ENCODE data around the gene GIPR. TPM values are rescaled to one million over a fixed set of nuclear protein-coding genes. Genes with fewer than 3 reads are reported as not detected.
A peak's percentile ranks its signal among the peaks of the same experiment; 100 is the strongest.

GIPR gene
- total and polyA plus RNA-seq, 2 of the 13 experiments (the other 11 are each of a cell fraction or from before 2014, with no cell fraction given) = 0.15 to 1.2 TPM

- no peak; the same call in 1 of the 2 replicates for TF ChIP-seq YEATS4 (CRISPR knock-in tag; IDR thresholded peaks at IDR 0.05; ENCODE audit: borderline replicate concordance)
- peak; percentile 29; the same call in 1 of the 2 replicates for TF ChIP-seq HDAC2 (CRISPR knock-in tag; IDR thresholded peaks at IDR 0.05)
- TF ChIP-seq, protein P1, sequence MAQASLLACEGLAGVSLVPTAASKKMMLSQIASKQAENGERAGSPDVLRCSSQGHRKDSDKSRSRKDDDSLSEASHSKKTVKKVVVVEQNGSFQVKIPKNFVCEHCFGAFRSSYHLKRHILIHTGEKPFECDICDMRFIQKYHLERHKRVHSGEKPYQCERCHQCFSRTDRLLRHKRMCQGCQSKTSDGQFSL (CRISPR knock-in tag; IDR thresholded peaks at IDR 0.05) = no peak
- TF ChIP-seq ZNF776 (CRISPR knock-in tag; IDR thresholded peaks at IDR 0.05) = no peak; the same call in 1 of the 2 replicates
- TF ChIP-seq MAZ (IDR thresholded peaks at IDR 0.05; ENCODE audit: borderline replicate concordance, low read depth, low read length) = no peak
- peak; percentile 70 for TF ChIP-seq MAZ (CRISPR knock-in tag; IDR thresholded peaks at IDR 0.05; ENCODE audit: low read depth)
- no peak for TF ChIP-seq REXO4 (CRISPR knock-in tag; IDR thresholded peaks at IDR 0.05; ENCODE audit: borderline replicate concordance)
- TF ChIP-seq MYPOP (CRISPR knock-in tag; IDR thresholded peaks at IDR 0.05) = no peak; the same call in 1 of the 2 replicates
- TF ChIP-seq ZNF792 (CRISPR knock-in tag; IDR thresholded peaks at IDR 0.05) = 0 out of 2 replicates have a peak, but pooled peaks have one; percentile 30
- peak; percentile 75 for TF ChIP-seq HOXA3 (CRISPR knock-in tag; IDR thresholded peaks at IDR 0.05)
- TF ChIP-seq ZFP1 (CRISPR knock-in tag; IDR thresholded peaks at IDR 0.05) = peak; percentile 43; the same call in 1 of the 2 replicates
- TF ChIP-seq CEBPZ (IDR thresholded peaks at IDR 0.05; ENCODE audit: low read length) = no peak
- TF ChIP-seq YY1 (IDR thresholded peaks at IDR 0.05; ENCODE audit: insufficient read depth, insufficient replicate concordance, low read depth, low read length) = peak; percentile 74
- no peak for TF ChIP-seq CREB1 (IDR thresholded peaks at IDR 0.05)
- TF ChIP-seq CREB1 (CRISPR knock-in tag; IDR thresholded peaks at IDR 0.05) = no peak
- TF ChIP-seq, protein P2, sequence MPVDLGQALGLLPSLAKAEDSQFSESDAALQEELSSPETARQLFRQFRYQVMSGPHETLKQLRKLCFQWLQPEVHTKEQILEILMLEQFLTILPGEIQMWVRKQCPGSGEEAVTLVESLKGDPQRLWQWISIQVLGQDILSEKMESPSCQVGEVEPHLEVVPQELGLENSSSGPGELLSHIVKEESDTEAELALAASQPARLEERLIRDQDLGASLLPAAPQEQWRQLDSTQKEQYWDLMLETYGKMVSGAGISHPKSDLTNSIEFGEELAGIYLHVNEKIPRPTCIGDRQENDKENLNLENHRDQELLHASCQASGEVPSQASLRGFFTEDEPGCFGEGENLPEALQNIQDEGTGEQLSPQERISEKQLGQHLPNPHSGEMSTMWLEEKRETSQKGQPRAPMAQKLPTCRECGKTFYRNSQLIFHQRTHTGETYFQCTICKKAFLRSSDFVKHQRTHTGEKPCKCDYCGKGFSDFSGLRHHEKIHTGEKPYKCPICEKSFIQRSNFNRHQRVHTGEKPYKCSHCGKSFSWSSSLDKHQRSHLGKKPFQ (CRISPR knock-in tag; IDR thresholded peaks at IDR 0.05; ENCODE audit: insufficient replicate concordance) = no peak
- TF ChIP-seq MYC (CRISPR knock-in tag; IDR thresholded peaks at IDR 0.05; ENCODE audit: borderline replicate concordance) = peak; percentile 46; the same call in 1 of the 2 replicates
- TF ChIP-seq NFE2L2 (IDR thresholded peaks at IDR 0.05; ENCODE audit: low read length) = no peak
- no peak for TF ChIP-seq NPAS2 (CRISPR knock-in tag; IDR thresholded peaks at IDR 0.05; ENCODE audit: borderline replicate concordance)
- TF ChIP-seq MED1 (CRISPR knock-in tag; IDR thresholded peaks at IDR 0.05) = 0 out of 2 replicates have a peak, but pooled peaks have one; percentile 46
- TF ChIP-seq ZNF780A (CRISPR knock-in tag; IDR thresholded peaks at IDR 0.05) = no peak
- 0 out of 2 replicates have a peak, but pooled peaks have one; percentile 18 for TF ChIP-seq ZNF225 (CRISPR knock-in tag; IDR thresholded peaks at IDR 0.05)
- no peak for TF ChIP-seq FOSL1 (CRISPR knock-in tag; IDR thresholded peaks at IDR 0.05; ENCODE audit: borderline replicate concordance)
- TF ChIP-seq ZNF878 (CRISPR knock-in tag; IDR thresholded peaks at IDR 0.05) = no peak
- no peak for TF ChIP-seq SIX4 (CRISPR knock-in tag; IDR thresholded peaks at IDR 0.05)
- TF ChIP-seq ZNF670 (CRISPR knock-in tag; IDR thresholded peaks at IDR 0.05; ENCODE audit: borderline replicate concordance) = no peak
Observed at GRCh38 chr19:45681391-45682015, 13.5 kb downstream of the GIPR start (continued).
